Esophagus squamous epithelium (tissue), 4 donors: Measurements from ENCODE around the gene AMPD2.

Experiments used
- CTCF ChIP-seq, 6 experiments: fragments of 450-650 bp in 4 of 6; fragments of 200-600 bp in 2 of 6; sonication (generic) in 2 of 6; IDR thresholded peaks; one replicate each; pipeline ENCODE4 v1.5.1; 2016 to 2019; ENCODE audit warnings: antibody characterized with exemption in 6 of 6, mild to moderate bottlenecking in 4 of 6, moderate library complexity in 4 of 6
- POLR2A ChIP-seq, 4 donors: fragments of 450-650 bp; IDR thresholded peaks; one replicate each; pipeline ENCODE4 v1.6.1; 2017; ENCODE audit warnings: antibody characterized with exemption in 4 of 4, mild to moderate bottlenecking in 4 of 4, moderate library complexity in 3 of 4

- no peak for TF ChIP-seq POLR2A (IDR thresholded peaks at IDR 0.05)
- TF ChIP-seq CTCF (IDR thresholded peaks at IDR 0.05), result peak in 1 of 6 experiments; percentile 3
Measured at GRCh38 chr1:109630898-109631512, 11.4 kb downstream of the AMPD2 start.
